HEK293 (cell line): ENCODE data around the gene NOVA2.
A peak's percentile ranks its signal among the peaks of the same experiment; 100 is the strongest.

Experiments used
- BCL6B ChIP-seq: fragments of 450-650 bp; formaldehyde crosslinking; IDR thresholded peaks from 2 replicates; pipeline ENCODE4 v1.5.1; 2017; ENCODE audit warnings: missing biosample characterization, missing genetic modification characterization
- GFI1B ChIP-seq: fragments of 450-650 bp; formaldehyde crosslinking; IDR thresholded peaks from 2 replicates; pipeline ENCODE4 v1.5.1; 2016; ENCODE audit warnings: missing biosample characterization, missing genetic modification characterization
- HOXD13 ChIP-seq: sonication (generic); formaldehyde crosslinking; IDR thresholded peaks from 2 replicates; pipeline ENCODE4 v1.8.0; 2022; ENCODE audit warnings: missing genetic modification reagents, borderline replicate concordance
- TCF7L2 ChIP-seq: IDR thresholded peaks from 2 replicates; pipeline ENCODE4 v1.6.1; 2011; ENCODE audit warnings: low read depth, mild to moderate bottlenecking, inconsistent platforms, low read length, moderate library complexity, borderline replicate concordance
- WT1 ChIP-seq: fragments of 450-650 bp; formaldehyde crosslinking; IDR thresholded peaks from 2 replicates; pipeline ENCODE4 v1.5.1; 2016; ENCODE audit warnings: missing biosample characterization, missing genetic modification characterization
- YY1 ChIP-seq: fragments of 450-650 bp; formaldehyde crosslinking; IDR thresholded peaks from 2 replicates; pipeline ENCODE4 v1.5.1; 2018; ENCODE audit warnings: missing biosample characterization, missing genetic modification characterization
- ZBTB26 ChIP-seq: fragments of 450-650 bp; formaldehyde crosslinking; optimal IDR thresholded peaks from 2 replicates; pipeline ENCODE3; 2016; ENCODE audit warnings: missing biosample characterization, mild to moderate bottlenecking, missing genetic modification characterization
- ZBTB48 ChIP-seq: fragments of 450-650 bp; formaldehyde crosslinking; IDR thresholded peaks from 2 replicates; pipeline ENCODE4 v1.5.1; 2016; ENCODE audit warnings: missing biosample characterization, missing genetic modification characterization
- ZBTB6 ChIP-seq: fragments of 450-650 bp; formaldehyde crosslinking; IDR thresholded peaks from 2 replicates; pipeline ENCODE4 v1.5.1; 2017; ENCODE audit warnings: missing biosample characterization, missing genetic modification characterization
- ZNF146 ChIP-seq: fragments of 450-650 bp; formaldehyde crosslinking; IDR thresholded peaks from 2 replicates; pipeline ENCODE4 v1.5.1; 2016; ENCODE audit warnings: missing biosample characterization, missing genetic modification characterization
- ZNF169 ChIP-seq: fragments of 450-650 bp; formaldehyde crosslinking; IDR thresholded peaks from 2 replicates; pipeline ENCODE4 v1.5.1; 2016; ENCODE audit warnings: missing biosample characterization, missing genetic modification characterization
- ZNF175 ChIP-seq: fragments of 450-650 bp; formaldehyde crosslinking; IDR thresholded peaks from 2 replicates; pipeline ENCODE4 v1.5.1; 2016; ENCODE audit warnings: missing biosample characterization, missing genetic modification characterization
- ZNF184 ChIP-seq: fragments of 450-650 bp; IDR thresholded peaks from 2 replicates; pipeline ENCODE4 v1.5.1; 2018; ENCODE audit warnings: missing biosample characterization, mild to moderate bottlenecking, missing genetic modification characterization
- ZNF23 ChIP-seq: fragments of 450-650 bp; formaldehyde crosslinking; IDR thresholded peaks from 2 replicates; pipeline ENCODE4 v1.5.1; 2016; ENCODE audit warnings: missing biosample characterization, missing genetic modification characterization, borderline replicate concordance
- ZNF302 ChIP-seq: fragments of 450-650 bp; formaldehyde crosslinking; IDR thresholded peaks from 2 replicates; pipeline ENCODE4 v1.5.1; 2016; ENCODE audit warnings: missing biosample characterization, missing genetic modification characterization, low read depth
- ZNF324 ChIP-seq: fragments of 450-650 bp; formaldehyde crosslinking; IDR thresholded peaks from 2 replicates; pipeline ENCODE4 v1.5.1; 2016; ENCODE audit warnings: missing biosample characterization, missing genetic modification characterization
- ZNF341 ChIP-seq: fragments of 450-650 bp; formaldehyde crosslinking; IDR thresholded peaks from 2 replicates; pipeline ENCODE4; 2016; ENCODE audit warnings: low read depth, missing biosample characterization, missing genetic modification characterization
- ZNF354C ChIP-seq: fragments of 450-650 bp; formaldehyde crosslinking; IDR thresholded peaks from 2 replicates; pipeline ENCODE4 v1.5.1; 2016; ENCODE audit warnings: missing biosample characterization, missing genetic modification characterization, low read depth, borderline replicate concordance
- ZNF366 ChIP-seq: fragments of 450-650 bp; formaldehyde crosslinking; conservative IDR thresholded peaks from 2 replicates; pipeline ENCODE4 v1.5.1; 2016; ENCODE audit warnings: missing biosample characterization, missing genetic modification characterization
- ZNF391 ChIP-seq: fragments of 450-650 bp; formaldehyde crosslinking; IDR thresholded peaks from 2 replicates; pipeline ENCODE4 v1.5.1; 2016; ENCODE audit warnings: low read depth, missing biosample characterization, missing genetic modification characterization, borderline replicate concordance
- ZNF416 ChIP-seq: fragments of 450-650 bp; formaldehyde crosslinking; IDR thresholded peaks from 2 replicates; pipeline ENCODE4 v1.5.1; 2016; ENCODE audit warnings: missing biosample characterization, missing genetic modification characterization
- ZNF433 ChIP-seq: fragments of 450-650 bp; formaldehyde crosslinking; IDR thresholded peaks from 2 replicates; pipeline ENCODE4 v1.5.1; 2016; ENCODE audit warnings: missing biosample characterization, missing genetic modification characterization, low read depth
- ZNF529 ChIP-seq: fragments of 450-650 bp; formaldehyde crosslinking; IDR thresholded peaks from 2 replicates; pipeline ENCODE4 v1.5.1; 2017; ENCODE audit warnings: missing genetic modification characterization, missing biosample characterization; ENCODE audit not compliant: insufficient replicate concordance
- ZNF549 ChIP-seq: fragments of 450-650 bp; IDR thresholded peaks from 2 replicates; pipeline ENCODE4 v1.5.1; 2018; ENCODE audit warnings: missing biosample characterization, missing genetic modification characterization, mild to moderate bottlenecking, inconsistent platforms, moderate library complexity
- ZNF621 ChIP-seq: fragments of 450-650 bp; formaldehyde crosslinking; IDR thresholded peaks from 2 replicates; pipeline ENCODE4 v1.5.1; 2017; ENCODE audit warnings: missing biosample characterization, missing genetic modification characterization
- ZNF785 ChIP-seq: fragments of 450-650 bp; formaldehyde crosslinking; IDR thresholded peaks from 2 replicates; pipeline ENCODE4 v1.5.1; 2016; ENCODE audit warnings: missing biosample characterization, missing genetic modification characterization
- ZNF843 ChIP-seq: fragments of 450-650 bp; formaldehyde crosslinking; IDR thresholded peaks from 2 replicates; pipeline ENCODE4 v1.5.1; 2016; ENCODE audit warnings: missing biosample characterization, missing genetic modification characterization
- ZSCAN16 ChIP-seq: fragments of 450-650 bp; formaldehyde crosslinking; IDR thresholded peaks from 2 replicates; pipeline ENCODE4 v1.5.1; 2016; ENCODE audit warnings: missing biosample characterization, missing genetic modification characterization
- ZSCAN4 ChIP-seq: fragments of 450-650 bp; formaldehyde crosslinking; IDR thresholded peaks from 2 replicates; pipeline ENCODE4 v1.5.1; 2017; ENCODE audit warnings: missing biosample characterization, missing genetic modification characterization
- TF ChIP-seq, protein P1 (sequence below): fragments of 450-650 bp; formaldehyde crosslinking; IDR thresholded peaks from 2 replicates; pipeline ENCODE4 v1.5.1; 2016; ENCODE audit warnings: missing biosample characterization, missing genetic modification characterization
- TF ChIP-seq, protein P2 (sequence below): fragments of 450-650 bp; formaldehyde crosslinking; IDR thresholded peaks from 2 replicates; pipeline ENCODE4 v1.5.1; 2016; ENCODE audit warnings: missing biosample characterization, missing genetic modification characterization
- TF ChIP-seq, protein P3 (sequence below): fragments of 450-650 bp; IDR thresholded peaks from 2 replicates; pipeline ENCODE4 v1.5.1; 2018; ENCODE audit warnings: missing biosample characterization, missing genetic modification characterization

The NOVA2 gene

GRCh38 chr19:45995715-45996385 lies 22.2 kb upstream of the NOVA2 start (continued):
- TF ChIP-seq, protein P1, sequence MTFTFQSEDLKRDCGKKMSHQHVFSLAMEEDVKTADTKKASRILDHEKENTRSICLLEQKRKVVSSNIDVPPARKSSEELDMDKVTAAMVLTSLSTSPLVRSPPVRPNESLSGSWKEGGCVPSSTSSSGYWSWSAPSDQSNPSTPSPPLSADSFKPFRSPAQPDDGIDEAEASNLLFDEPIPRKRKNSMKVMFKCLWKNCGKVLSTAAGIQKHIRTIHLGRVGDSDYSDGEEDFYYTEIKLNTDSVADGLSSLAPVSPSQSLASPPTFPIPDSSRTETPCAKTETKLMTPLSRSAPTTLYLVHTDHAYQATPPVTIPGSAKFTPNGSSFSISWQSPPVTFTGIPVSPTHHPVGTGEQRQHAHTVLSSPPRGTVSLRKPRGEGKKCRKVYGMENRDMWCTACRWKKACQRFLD: no peak
- TF ChIP-seq ZSCAN4 (tag by site-specific recombination) (no peak; the same call in 1 of the 2 replicates), ZNF354C (tag by site-specific recombination) (no peak), ZBTB6 (tag by site-specific recombination) (no peak), ZNF785 (tag by site-specific recombination) (0 out of 2 replicates have a peak, but pooled peaks have one; percentile 64), ZNF324 (no peak), ZNF366 (tag by site-specific recombination) (peak; percentile 58), YY1 (tag by site-specific recombination) (no peak), ZSCAN16 (tag by site-specific recombination) (no peak), ZNF621 (no peak), ZNF433 (no peak), ZNF843 (tag by site-specific recombination) (no peak), ZBTB26 (tag by site-specific recombination) (no peak), ZNF184 (tag by site-specific recombination) (no peak), ZNF175 (tag by site-specific recombination) (no peak), ZNF416 (tag by site-specific recombination) (no peak), ZNF169 (tag by site-specific recombination) (no peak; the same call in none of the 2 replicates), ZNF341 (tag by site-specific recombination) (no peak), HOXD13 (CRISPR knock-in tag) (no peak), BCL6B (tag by site-specific recombination) (0 out of 2 replicates have a peak, but pooled peaks have one; percentile 25), ZNF146 (tag by site-specific recombination) (no peak), ZNF549 (tag by site-specific recombination) (no peak), ZNF302 (tag by site-specific recombination) (no peak), ZNF23 (tag by site-specific recombination) (no peak), TCF7L2 (no peak), ZNF391 (tag by site-specific recombination) (no peak), WT1 (tag by site-specific recombination) (no peak), ZBTB48 (tag by site-specific recombination) (no peak; the same call in none of the 2 replicates), ZNF529 (no peak), GFI1B (tag by site-specific recombination) (peak; percentile 70; the same call in 1 of the 2 replicates)
- TF ChIP-seq, protein P2, sequence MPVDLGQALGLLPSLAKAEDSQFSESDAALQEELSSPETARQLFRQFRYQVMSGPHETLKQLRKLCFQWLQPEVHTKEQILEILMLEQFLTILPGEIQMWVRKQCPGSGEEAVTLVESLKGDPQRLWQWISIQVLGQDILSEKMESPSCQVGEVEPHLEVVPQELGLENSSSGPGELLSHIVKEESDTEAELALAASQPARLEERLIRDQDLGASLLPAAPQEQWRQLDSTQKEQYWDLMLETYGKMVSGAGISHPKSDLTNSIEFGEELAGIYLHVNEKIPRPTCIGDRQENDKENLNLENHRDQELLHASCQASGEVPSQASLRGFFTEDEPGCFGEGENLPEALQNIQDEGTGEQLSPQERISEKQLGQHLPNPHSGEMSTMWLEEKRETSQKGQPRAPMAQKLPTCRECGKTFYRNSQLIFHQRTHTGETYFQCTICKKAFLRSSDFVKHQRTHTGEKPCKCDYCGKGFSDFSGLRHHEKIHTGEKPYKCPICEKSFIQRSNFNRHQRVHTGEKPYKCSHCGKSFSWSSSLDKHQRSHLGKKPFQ (tag by site-specific recombination): no peak
- TF ChIP-seq, protein P3, sequence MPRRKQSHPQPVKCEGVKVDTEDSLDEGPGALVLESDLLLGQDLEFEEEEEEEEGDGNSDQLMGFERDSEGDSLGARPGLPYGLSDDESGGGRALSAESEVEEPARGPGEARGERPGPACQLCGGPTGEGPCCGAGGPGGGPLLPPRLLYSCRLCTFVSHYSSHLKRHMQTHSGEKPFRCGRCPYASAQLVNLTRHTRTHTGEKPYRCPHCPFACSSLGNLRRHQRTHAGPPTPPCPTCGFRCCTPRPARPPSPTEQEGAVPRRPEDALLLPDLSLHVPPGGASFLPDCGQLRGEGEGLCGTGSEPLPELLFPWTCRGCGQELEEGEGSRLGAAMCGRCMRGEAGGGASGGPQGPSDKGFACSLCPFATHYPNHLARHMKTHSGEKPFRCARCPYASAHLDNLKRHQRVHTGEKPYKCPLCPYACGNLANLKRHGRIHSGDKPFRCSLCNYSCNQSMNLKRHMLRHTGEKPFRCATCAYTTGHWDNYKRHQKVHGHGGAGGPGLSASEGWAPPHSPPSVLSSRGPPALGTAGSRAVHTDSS (tag by site-specific recombination): peak; percentile 85
